Karpas-422 (cell line): ENCODE measurements around the gene SYVN1. TPM values are rescaled to one million over a fixed set of nuclear protein-coding genes. Genes with fewer than 3 reads are reported as not detected.

Experiments
- DNase-seq: peaks from one replicate; pipeline ENCODE4 v3.0.0-alpha.2; 2015
- H2AFZ ChIP-seq: fragments of 200-600 bp; sonication (generic); 2 replicates; pipeline ENCODE4 v1.6.1; 2014; ENCODE audit warnings: antibody characterized with exemption, low read length, mixed read lengths
- H3K27ac ChIP-seq: fragments of 200-600 bp; sonication (generic); 2 replicates; pipeline ENCODE4 v1.5.1; 2014; ENCODE audit warnings: mild to moderate bottlenecking, low read length, moderate library complexity
- H3K27me3 ChIP-seq: fragments of 200-600 bp; sonication (generic); 2 replicates; pipeline ENCODE4 v1.6.1; 2014; ENCODE audit warnings: low read length, mixed read lengths
- H3K36me3 ChIP-seq: fragments of 200-600 bp; sonication (generic); 2 replicates; pipeline ENCODE4 v1.6.1; 2014; ENCODE audit warnings: low read length, mixed read lengths; ENCODE audit not compliant: insufficient read depth
- H3K4me1 ChIP-seq: fragments of 200-600 bp; sonication (generic); 2 replicates; pipeline ENCODE4 v1.6.1; 2014; ENCODE audit warnings: mild to moderate bottlenecking, low read length, mixed read lengths
- H3K4me2 ChIP-seq: fragments of 200-600 bp; sonication (generic); 2 replicates; pipeline ENCODE4 v1.6.1; 2014; ENCODE audit warnings: low read length, low read depth, mild to moderate bottlenecking; ENCODE audit not compliant: poor library complexity, severe bottlenecking
- H3K4me3 ChIP-seq: fragments of 200-600 bp; sonication (generic); 2 replicates; pipeline ENCODE4 v1.5.1; 2014; ENCODE audit warnings: mild to moderate bottlenecking, antibody characterized with exemption, low read length, mixed read lengths
- H3K79me2 ChIP-seq: fragments of 200-600 bp; sonication (generic); 2 replicates; pipeline ENCODE4 v1.6.1; 2014; ENCODE audit warnings: mild to moderate bottlenecking, low read length, mixed read lengths
- H3K9ac ChIP-seq: fragments of 200-600 bp; sonication (generic); 2 replicates; pipeline ENCODE4 v1.6.0; 2014; ENCODE audit warnings: low read length
- H3K9me2 ChIP-seq: fragments of 200-600 bp; sonication (generic), shearing (Covaris generic); replicated peaks from 2 replicates; pipeline ENCODE4 v1.6.0; 2014; ENCODE audit warnings: mild to moderate bottlenecking, low read length, moderate library complexity; ENCODE audit not compliant: insufficient read depth
- H3K9me3 ChIP-seq: fragments of 300-700, 200-600 bp; sonication (generic); 2 replicates; pipeline ENCODE4 v1.6.1; 2014; ENCODE audit warnings: low read length, mixed read lengths
- H4K20me1 ChIP-seq: fragments of 200-600 bp; sonication (generic); 2 replicates; pipeline ENCODE4 v1.6.1; 2014; ENCODE audit warnings: mild to moderate bottlenecking, antibody characterized with exemption, low read length, low read depth; ENCODE audit not compliant: insufficient read depth
- total RNA-seq: library from RNA; depleted of rRNA; stranded (reverse); fragments of >200 nt; shearing (Covaris generic); gene quantifications from 2 replicates; pipeline ENCODE4 v1.2.3, GENCODE V29; 2014; ENCODE audit warnings: low replicate concordance

The SYVN1 gene
- total RNA-seq, 1 experiment from 2014 or later = 118 TPM

GRCh38 chr11:65085446-65085845, 48.9 kb downstream of the SYVN1 start:
- peaks cover 8% of the 10 kb centered on the region; the same call in 1 of the 2 replicates for H3K36me3 ChIP-seq
- no peaks in the 10 kb centered on the region for H3K9me2 ChIP-seq
- no peaks in the 10 kb centered on the region for H3K27me3 ChIP-seq
- H3K27ac ChIP-seq = no peak overlapping the region
- H2AFZ ChIP-seq = no peak overlapping the region
- H3K79me2 ChIP-seq = peaks cover 48% of the 10 kb centered on the region
- peaks cover 25% of the 10 kb centered on the region for H3K4me1 ChIP-seq
- peak overlapping the region; percentile 77 for H3K4me3 ChIP-seq
- H3K9ac ChIP-seq = peak overlapping the region; percentile 83
- peaks cover 8% of the 10 kb centered on the region; the same call in 1 of the 2 replicates for H4K20me1 ChIP-seq
- H3K9me3 ChIP-seq = no peaks in the 10 kb centered on the region
- H3K4me2 ChIP-seq = peak overlapping the region; percentile 82
- no peak for DNase-seq

DNA sequence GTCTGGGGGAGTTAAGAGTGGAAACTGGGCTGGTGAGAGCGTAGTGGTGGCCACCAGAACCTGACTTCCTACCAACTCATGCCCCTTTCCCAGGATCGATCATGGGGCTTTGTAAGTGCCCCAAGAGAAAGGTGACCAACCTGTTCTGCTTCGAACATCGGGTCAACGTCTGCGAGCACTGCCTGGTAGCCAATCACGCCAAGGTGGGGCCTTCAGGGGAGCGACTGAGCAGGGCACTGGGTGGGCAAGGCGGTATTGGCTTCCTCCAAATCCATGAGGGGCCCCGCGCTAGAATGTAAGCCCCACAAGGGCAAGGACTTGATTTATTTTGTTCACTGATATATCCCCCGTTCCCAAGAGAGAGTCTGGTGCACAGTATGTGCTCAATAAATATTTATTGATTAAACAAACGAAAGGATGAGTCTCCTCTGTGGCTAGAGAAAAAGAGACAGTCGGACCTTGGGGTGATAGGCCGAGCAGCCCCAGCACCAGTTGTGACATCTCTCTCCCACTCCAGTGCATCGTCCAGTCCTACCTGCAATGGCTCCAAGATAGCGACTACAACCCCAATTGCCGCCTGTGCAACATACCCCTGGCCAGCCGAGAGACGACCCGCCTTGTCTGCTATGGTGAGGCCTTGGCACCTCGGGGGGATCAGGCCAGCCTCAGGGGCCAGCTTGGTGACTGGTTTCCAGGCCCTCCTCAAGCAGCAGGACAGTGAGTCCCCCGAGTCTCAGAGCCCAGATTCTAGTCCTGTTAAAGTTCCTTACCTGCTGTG, 49.5 kb downstream of the SYVN1 start:
- Histone ChIP-seq H4K20me1 (peaks cover 8% of the 10 kb centered on the region; the same call in 1 of the 2 replicates), H3K27me3 (no peaks in the 10 kb centered on the region), H3K9me3 (no peaks in the 10 kb centered on the region), H3K27ac (peak overlapping the region; percentile 35), H3K36me3 (peaks cover 8% of the 10 kb centered on the region; the same call in 1 of the 2 replicates), H3K9me2 (no peaks in the 10 kb centered on the region), H3K79me2 (peaks cover 48% of the 10 kb centered on the region), H2AFZ (no peak overlapping the region), H3K4me3 (peak overlapping the region; percentile 77), H3K4me2 (peak overlapping the region; percentile 82), H3K9ac (peak overlapping the region; percentile 83), H3K4me1 (peaks cover 25% of the 10 kb centered on the region)
- no peak for DNase-seq

DNA sequence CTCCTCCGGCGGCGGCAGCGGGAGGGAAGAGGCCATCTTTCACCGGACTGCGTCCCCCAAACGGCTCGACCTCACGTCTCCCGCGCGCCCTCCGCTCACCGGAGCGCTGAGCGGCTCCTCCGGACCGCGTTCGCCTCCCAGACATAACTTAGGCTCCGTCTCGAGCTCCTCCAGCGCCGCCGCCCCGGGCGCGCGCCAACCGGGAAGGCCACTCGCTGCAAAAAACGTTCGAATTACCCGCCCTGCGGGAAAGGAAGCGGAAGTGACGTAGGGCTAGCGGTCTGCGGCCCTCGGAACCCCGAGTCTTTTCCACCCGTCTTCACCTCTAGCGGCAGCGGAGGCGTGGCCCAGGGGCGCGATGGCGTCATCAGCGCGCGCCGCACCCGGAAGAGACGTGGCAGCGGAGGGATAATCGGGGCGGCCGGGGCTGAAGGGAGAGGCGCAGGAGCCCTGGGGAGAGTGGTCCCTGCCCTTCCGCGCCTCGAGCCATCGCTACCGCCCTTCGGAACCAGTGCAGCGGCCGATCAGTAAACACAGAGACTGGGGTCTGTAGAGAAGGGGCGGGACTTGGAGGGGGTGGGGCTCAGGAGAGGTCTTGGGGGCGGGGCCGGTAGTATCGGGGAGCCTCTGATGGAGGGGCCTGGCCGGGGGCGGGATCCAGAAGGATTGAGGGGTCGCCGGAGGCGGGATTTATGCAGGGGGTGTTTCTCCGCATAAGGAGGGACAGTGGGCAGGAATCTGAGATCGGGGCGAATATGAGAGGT, 50.3 kb downstream of the SYVN1 start, which contains the start of the genes CDCA5 and ZFPL1:
CDCA5 (minus strand) TSS at position 207 of the 764 bp plus-strand sequence; CDS start at position 145, 62 bp downstream.
ZFPL1 (plus strand) TSS at position 389 of the 764 bp plus-strand sequence. CDS start 477 bp downstream, outside the sequence.
- peaks cover 8% of the 10 kb centered on the region; the same call in 1 of the 2 replicates for H4K20me1 ChIP-seq
- H3K4me3 ChIP-seq = peak within 1 kb of the TSS; percentile 77
- peaks cover 8% of the 10 kb centered on the region; the same call in 1 of the 2 replicates for H3K36me3 ChIP-seq
- peaks cover 48% of the 10 kb centered on the region for H3K79me2 ChIP-seq
- no peaks in the 10 kb centered on the region for H3K9me3 ChIP-seq
- peaks cover 25% of the 10 kb centered on the region for H3K4me1 ChIP-seq
- peak; percentile 99 for DNase-seq
- peak within 1 kb of the TSS; percentile 35 for H3K27ac ChIP-seq
- H3K27me3 ChIP-seq = no peaks in the 10 kb centered on the region
- H2AFZ ChIP-seq = 0 out of 2 replicates have a peak within 1 kb of the TSS, but pooled peaks have one; percentile 27
- H3K9ac ChIP-seq = peak within 1 kb of the TSS; percentile 83
- H3K4me2 ChIP-seq = peak within 1 kb of the TSS; percentile 82
- H3K9me2 ChIP-seq = no peaks in the 10 kb centered on the region

- H2AFZ ChIP-seq = 0 out of 2 replicates have a peak overlapping the region, but pooled peaks have one; percentile 27
- H3K27ac ChIP-seq = peak overlapping the region; percentile 35
- H3K4me2 ChIP-seq = peak overlapping the region; percentile 82
- H4K20me1 ChIP-seq = peaks cover 8% of the 10 kb centered on the region; the same call in 1 of the 2 replicates
- H3K9me2 ChIP-seq = no peaks in the 10 kb centered on the region
- H3K4me3 ChIP-seq = peak overlapping the region; percentile 77
- peaks cover 52% of the 10 kb centered on the region for H3K79me2 ChIP-seq
- peaks cover 12% of the 10 kb centered on the region; the same call in 1 of the 2 replicates for H3K36me3 ChIP-seq
- H3K4me1 ChIP-seq = peaks cover 30% of the 10 kb centered on the region
- DNase-seq = peak; percentile 67
- no peaks in the 10 kb centered on the region for H3K9me3 ChIP-seq
- H3K9ac ChIP-seq = peak overlapping the region; percentile 83
- no peaks in the 10 kb centered on the region for H3K27me3 ChIP-seq
These were observed 51.0 kb downstream of the SYVN1 start for GRCh38 chr11:65083134-65083833.

- H3K27ac ChIP-seq = no peak overlapping the region
These were observed 55.5 kb downstream of the SYVN1 start for GRCh38 chr11:65078786-65079342.

DNA sequence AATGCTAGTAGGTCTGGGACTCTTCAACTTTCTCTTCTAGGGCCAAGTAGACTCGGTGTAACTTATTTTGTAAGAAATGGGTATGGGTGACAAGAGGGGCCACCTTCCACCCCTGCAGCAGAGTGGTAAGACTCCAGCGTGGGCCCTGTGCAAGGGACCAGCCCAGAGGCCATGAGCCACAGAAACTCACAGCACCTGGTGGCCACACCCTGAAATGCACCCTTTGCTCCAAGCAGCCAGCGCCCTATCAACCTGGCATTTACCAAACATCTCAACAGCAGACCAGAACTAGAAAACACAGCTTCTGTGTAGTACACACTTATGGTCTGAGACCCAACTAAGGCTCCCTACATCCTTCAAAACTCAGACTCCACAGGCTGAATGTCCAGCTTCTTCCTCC, 56.2 kb downstream of the SYVN1 start:
- Histone ChIP-seq H3K4me3 (no peak overlapping the region), H3K9me3 (no peaks in the 10 kb centered on the region), H3K27ac (no peak overlapping the region), H3K36me3 (peaks cover 12% of the 10 kb centered on the region; the same call in 1 of the 2 replicates), H3K27me3 (no peaks in the 10 kb centered on the region), H4K20me1 (no peaks in the 10 kb centered on the region), H3K9ac (no peak overlapping the region), H3K9me2 (no peaks in the 10 kb centered on the region), H3K4me2 (no peak overlapping the region), H3K4me1 (peaks cover 19% of the 10 kb centered on the region), H3K79me2 (peaks cover 26% of the 10 kb centered on the region), H2AFZ (no peak overlapping the region)
- peak; percentile 83 for DNase-seq

More at GRCh38 chr11:65078786-65079342, 55.5 kb downstream of the SYVN1 start:
- Histone ChIP-seq H3K27me3 (no peaks in the 10 kb centered on the region), H3K9ac (no peak overlapping the region), H3K79me2 (peaks cover 33% of the 10 kb centered on the region), H4K20me1 (no peaks in the 10 kb centered on the region), H3K36me3 (peaks cover 12% of the 10 kb centered on the region; the same call in 1 of the 2 replicates), H3K9me3 (no peaks in the 10 kb centered on the region), H3K4me3 (no peak overlapping the region), H3K4me2 (peak overlapping the region; percentile 9), H3K4me1 (peaks cover 19% of the 10 kb centered on the region), H2AFZ (no peak overlapping the region), H3K9me2 (no peaks in the 10 kb centered on the region)
- no peak for DNase-seq

DNA sequence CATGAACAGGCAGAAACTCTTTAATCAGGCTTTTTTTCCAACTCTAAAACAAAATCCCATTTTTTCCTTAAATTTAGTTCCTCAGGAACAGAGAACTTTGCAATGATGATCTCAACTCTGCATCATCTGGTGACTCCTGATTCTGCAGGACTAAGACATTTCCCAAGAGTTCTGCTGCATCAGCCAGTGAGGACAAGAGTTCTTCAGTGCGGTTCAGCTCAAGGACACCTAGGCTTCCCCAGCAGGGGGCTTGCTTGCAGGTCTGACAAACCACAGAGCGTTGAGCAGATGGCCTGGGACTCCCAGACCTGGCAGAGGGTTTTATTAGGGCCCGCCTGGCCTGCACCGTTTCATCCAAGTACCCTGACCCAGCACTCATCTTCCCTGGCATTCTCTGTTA, 56.9 kb downstream of the SYVN1 start:
- peaks cover 12% of the 10 kb centered on the region; the same call in 1 of the 2 replicates for H3K36me3 ChIP-seq
- H3K9me3 ChIP-seq = no peaks in the 10 kb centered on the region
- no peak overlapping the region for H3K4me3 ChIP-seq
- no peaks in the 10 kb centered on the region for H3K27me3 ChIP-seq
- no peaks in the 10 kb centered on the region for H4K20me1 ChIP-seq
- H3K4me1 ChIP-seq = peaks cover 15% of the 10 kb centered on the region
- no peak overlapping the region for H3K9ac ChIP-seq
- no peak overlapping the region for H2AFZ ChIP-seq
- peaks cover 19% of the 10 kb centered on the region for H3K79me2 ChIP-seq
- DNase-seq = peak; percentile 57
- no peaks in the 10 kb centered on the region for H3K9me2 ChIP-seq
- no peak overlapping the region for H3K4me2 ChIP-seq
- H3K27ac ChIP-seq = no peak overlapping the region
